Endothelial cell (in vitro differentiated cells): Measurements from ENCODE around the gene EML3. TPM values are rescaled to one million over a fixed set of nuclear protein-coding genes. Genes with fewer than 3 reads are reported as not detected.
A peak's percentile ranks its signal among the peaks of the same experiment; 100 is the strongest.

Source experiments
- DNase-seq: peaks from one replicate; pipeline ENCODE4 v3.0.0; 2021; ENCODE audit warnings: low spot score
- H3K27ac Mint-ChIP-seq: one replicate; pipeline ENCODE4 v1.8.0; 2021; ENCODE audit warnings: mixed read lengths, inconsistent platforms; ENCODE audit not compliant: unreplicated experiment
- H3K27me3 Mint-ChIP-seq: one replicate; pipeline ENCODE4 v1.8.0; 2021; ENCODE audit warnings: mild to moderate bottlenecking, moderate library complexity, mixed read lengths, inconsistent platforms; ENCODE audit not compliant: unreplicated experiment
- H3K36me3 Mint-ChIP-seq: one replicate; pipeline ENCODE4 v1.8.0; 2021; ENCODE audit warnings: mild to moderate bottlenecking, low read depth, mixed read lengths, inconsistent platforms; ENCODE audit not compliant: unreplicated experiment
- H3K4me1 Mint-ChIP-seq: one replicate; pipeline ENCODE4 v1.8.0; 2021; ENCODE audit warnings: mild to moderate bottlenecking, mixed read lengths, inconsistent platforms; ENCODE audit not compliant: unreplicated experiment
- H3K4me3 Mint-ChIP-seq: one replicate; pipeline ENCODE4 v1.8.0; 2021; ENCODE audit warnings: mild to moderate bottlenecking, mixed read lengths, inconsistent platforms; ENCODE audit not compliant: unreplicated experiment
- H3K9me3 Mint-ChIP-seq: one replicate; pipeline ENCODE4 v1.8.0; 2021; ENCODE audit warnings: mixed read lengths, inconsistent platforms; ENCODE audit not compliant: unreplicated experiment
- CTCF ChIP-seq: fragments of 200-600 bp; sonication (generic); IDR thresholded peaks from one replicate; pipeline ENCODE4 v1.5.0; 2021; ENCODE audit warnings: antibody characterized with exemption; ENCODE audit not compliant: unreplicated experiment
- total RNA-seq: library from RNA; stranded (reverse); fragmentation: NEBNext Ultra II Directional; extraction: Animal tissue kit (Norgen Biotek cat#: 25700); gene quantifications from one replicate; pipeline ENCODE4 v1.2.1, GENCODE V29; 2021; ENCODE audit not compliant: unreplicated experiment

EML3 gene
- total RNA-seq, 1 donor from 2014 or later = 98.6 TPM

GRCh38 chr11:62601372-62602140 is 11.0 kb downstream of the EML3 start, which contains the start of gene MTA2:
Gene MTA2, minus strand, starts transcription at chr11:62601865. Its CDS starts 415 bp downstream, at chr11:62601450.
- DNase-seq = peak; percentile 100
- no peak for TF ChIP-seq CTCF
- peak within 1 kb of the TSS; percentile 97 for H3K4me3 Mint-ChIP-seq
- H3K27me3 Mint-ChIP-seq = peaks cover 19% of the 10 kb centered on the region
- peak within 1 kb of the TSS; percentile 84 for H3K27ac Mint-ChIP-seq
- H3K36me3 Mint-ChIP-seq = peaks cover 60% of the 10 kb centered on the region
- peaks cover 47% of the 10 kb centered on the region for H3K4me1 Mint-ChIP-seq
- H3K9me3 Mint-ChIP-seq = no peaks in the 10 kb centered on the region

DNA sequence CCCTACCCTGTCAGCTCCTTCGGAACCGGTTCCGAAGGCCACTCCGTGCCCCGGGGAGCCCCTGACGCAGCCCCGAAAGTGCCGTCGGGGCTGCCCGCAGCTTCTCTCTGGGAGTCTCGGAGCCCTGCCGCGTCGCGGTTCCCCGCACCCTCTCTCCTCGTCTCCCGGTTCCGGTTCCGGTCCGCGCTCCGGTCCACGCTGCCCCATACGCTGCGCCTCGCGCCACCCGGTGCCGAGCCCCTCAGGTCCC is 11.5 kb downstream of the EML3 start:
- no peaks in the 10 kb centered on the region for H3K9me3 Mint-ChIP-seq
- H3K27me3 Mint-ChIP-seq = peaks cover 19% of the 10 kb centered on the region
- H3K36me3 Mint-ChIP-seq = peaks cover 62% of the 10 kb centered on the region
- H3K27ac Mint-ChIP-seq = peak overlapping the region; percentile 81
- peaks cover 47% of the 10 kb centered on the region for H3K4me1 Mint-ChIP-seq
- peak overlapping the region; percentile 97 for H3K4me3 Mint-ChIP-seq
- TF ChIP-seq CTCF = no peak
- DNase-seq = no peak

- Mint-ChIP-seq H3K27me3 (peaks cover 19% of the 10 kb centered on the region), H3K27ac (peak overlapping the region; percentile 81), H3K4me1 (peaks cover 47% of the 10 kb centered on the region), H3K4me3 (peak overlapping the region; percentile 97), H3K36me3 (peaks cover 64% of the 10 kb centered on the region), H3K9me3 (no peaks in the 10 kb centered on the region)
- no peak for TF ChIP-seq CTCF
- no peak for DNase-seq
Observed at GRCh38 chr11:62600367-62601121, 12.0 kb downstream of the EML3 start.

DNA sequence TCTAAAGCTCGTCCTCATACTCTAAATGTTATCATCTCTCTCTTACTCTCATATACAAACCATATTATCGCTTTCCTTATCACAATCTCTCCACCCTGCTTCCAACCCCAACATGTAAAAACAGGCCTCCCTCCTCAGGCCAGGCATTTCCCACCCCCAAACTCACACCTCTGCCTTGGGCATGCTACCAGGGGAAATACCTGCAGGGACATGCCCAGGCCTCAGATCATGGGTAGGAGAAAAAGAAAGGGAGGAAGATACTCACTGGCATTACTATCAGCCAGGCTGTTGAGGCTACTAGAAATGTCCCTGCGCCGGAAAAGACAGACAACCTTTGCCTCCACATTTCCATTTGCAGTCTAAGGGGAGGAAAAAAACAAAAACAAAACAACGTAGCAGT is 12.7 kb downstream of the EML3 start:
- no peak for DNase-seq
- Mint-ChIP-seq H3K27me3 (peaks cover 18% of the 10 kb centered on the region), H3K4me1 (peaks cover 47% of the 10 kb centered on the region), H3K36me3 (peaks cover 63% of the 10 kb centered on the region), H3K4me3 (peak overlapping the region; percentile 97), H3K27ac (peak overlapping the region; percentile 81), H3K9me3 (no peaks in the 10 kb centered on the region)
- TF ChIP-seq CTCF = no peak
